ENCODE data around the gene COMMD3.

COMMD3 gene

GRCh38 chr10:22320591-22321155, 4.5 kb downstream of the COMMD3 start, which contains the start of gene BMI1:
Gene BMI1, plus strand, starts transcription at chr10:22321099. Its CDS starts 5,351 bp downstream, at chr10:22326450.
- DNase-seq, result peak in 1 of 2 donors; percentile 77

DNA sequence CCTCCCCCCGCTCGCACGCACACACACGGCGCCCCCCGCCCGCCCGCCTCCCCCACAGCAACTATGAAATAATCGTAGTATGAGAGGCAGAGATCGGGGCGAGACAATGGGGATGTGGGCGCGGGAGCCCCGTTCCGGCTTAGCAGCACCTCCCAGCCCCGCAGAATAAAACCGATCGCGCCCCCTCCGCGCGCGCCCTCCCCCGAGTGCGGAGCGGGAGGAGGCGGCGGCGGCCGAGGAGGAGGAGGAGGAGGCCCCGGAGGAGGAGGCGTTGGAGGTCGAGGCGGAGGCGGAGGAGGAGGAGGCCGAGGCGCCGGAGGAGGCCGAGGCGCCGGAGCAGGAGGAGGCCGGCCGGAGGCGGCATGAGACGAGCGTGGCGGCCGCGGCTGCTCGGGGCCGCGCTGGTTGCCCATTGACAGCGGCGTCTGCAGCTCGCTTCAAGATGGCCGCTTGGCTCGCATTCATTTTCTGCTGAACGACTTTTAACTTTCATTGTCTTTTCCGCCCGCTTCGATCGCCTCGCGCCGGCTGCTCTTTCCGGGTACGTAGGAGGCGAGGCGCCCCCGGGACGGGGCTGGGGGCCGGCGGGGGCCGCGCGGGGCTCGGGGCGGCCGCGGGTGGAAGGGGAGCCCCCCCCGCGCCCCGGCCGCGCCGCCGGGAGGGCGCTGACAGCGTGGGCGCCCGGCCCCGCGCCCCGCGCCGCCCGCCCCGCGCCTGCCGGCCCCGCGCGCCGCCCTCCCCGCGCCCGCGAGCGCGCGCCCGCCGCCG, 5.2 kb downstream of the COMMD3 start:
- peak; percentile 72 to 77 for DNase-seq

GRCh38 chr10:22321924-22322640, 5.9 kb downstream of the COMMD3 start:
- peak in 1 of 2 donors; percentile 27 for DNase-seq

DNA sequence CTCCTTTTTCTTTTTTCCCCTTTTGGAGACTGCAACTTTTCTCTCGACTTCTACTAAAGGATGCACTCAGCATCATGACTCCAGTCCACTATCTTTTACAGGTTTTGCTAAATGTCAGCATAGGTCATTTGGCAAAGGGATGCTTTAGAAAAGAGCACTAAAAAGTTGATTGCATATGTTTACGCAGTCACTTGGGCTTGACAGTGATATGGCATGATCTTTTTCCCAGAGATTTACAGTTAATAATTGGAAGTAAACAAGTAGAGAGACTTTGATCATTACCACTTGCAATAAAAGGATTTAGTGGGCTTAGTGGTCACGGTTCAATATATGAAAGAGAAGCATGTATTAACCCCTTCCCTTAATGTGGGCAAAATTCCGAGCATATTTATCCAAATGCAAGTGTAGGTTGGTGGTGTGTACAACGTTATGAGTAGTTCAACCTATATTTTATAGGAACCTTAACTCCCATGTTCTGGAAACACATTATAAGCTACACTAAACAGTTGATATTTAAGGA, 6.5 kb downstream of the COMMD3 start:
- DNase-seq, result no peak

DNA sequence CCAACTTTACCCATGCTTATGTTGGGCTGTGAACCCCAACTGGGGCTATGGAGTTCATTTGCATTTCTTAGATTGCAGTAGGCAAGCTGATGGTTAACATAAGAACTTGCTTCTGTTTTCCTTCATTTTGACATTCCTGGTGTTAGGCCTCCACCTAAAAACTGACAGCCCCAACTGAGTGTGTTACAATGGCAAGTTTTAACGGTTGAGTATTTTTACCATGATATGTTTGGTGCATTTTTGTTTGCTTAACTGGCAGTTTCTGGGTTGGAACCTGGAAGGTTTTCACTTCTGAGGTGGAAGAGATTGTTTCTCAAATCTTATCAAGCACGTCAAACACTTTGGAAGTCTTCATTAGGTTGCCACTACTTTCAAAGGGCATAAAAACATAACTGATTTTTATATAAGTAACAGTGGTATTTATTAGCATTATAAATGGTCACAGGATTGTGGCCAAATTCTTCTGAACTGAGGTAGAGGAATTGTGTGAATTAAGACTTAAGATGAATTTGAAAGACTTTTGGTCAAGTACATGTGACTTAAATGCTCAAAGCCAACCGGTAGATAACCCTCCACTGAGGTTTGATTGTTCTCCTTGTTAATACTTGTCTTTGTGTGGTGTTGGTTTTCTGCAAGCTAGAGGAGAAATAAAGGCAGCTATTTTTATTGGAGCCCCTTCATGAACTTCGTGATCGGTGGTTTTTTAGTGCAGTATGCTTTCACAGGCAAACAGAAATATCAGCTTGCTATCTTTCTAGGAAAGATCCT, 7.5 kb downstream of the COMMD3 start:
- no peak for DNase-seq

GRCh38 chr10:22324413-22324812, 8.2 kb downstream of the COMMD3 start:
- no peak for DNase-seq

DNA sequence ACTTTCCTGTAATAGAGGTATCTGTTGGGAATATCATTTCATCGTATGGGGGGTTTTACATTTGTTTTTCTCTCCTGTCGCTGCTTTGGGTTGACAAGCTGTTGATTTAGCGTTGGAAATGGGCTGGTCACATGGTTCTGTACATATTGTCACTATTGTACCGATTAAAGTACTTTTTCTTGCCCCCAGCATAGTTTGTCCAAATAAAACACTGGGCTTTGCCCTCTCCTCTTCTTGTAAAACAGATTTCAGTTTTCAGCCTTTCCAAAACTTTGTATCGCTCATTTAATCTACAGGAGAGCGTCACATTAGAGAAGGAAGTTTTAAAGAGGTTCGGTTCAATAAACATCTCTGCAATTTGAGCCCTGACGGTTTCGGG, 8.7 kb downstream of the COMMD3 start:
- no peak for DNase-seq

DNA sequence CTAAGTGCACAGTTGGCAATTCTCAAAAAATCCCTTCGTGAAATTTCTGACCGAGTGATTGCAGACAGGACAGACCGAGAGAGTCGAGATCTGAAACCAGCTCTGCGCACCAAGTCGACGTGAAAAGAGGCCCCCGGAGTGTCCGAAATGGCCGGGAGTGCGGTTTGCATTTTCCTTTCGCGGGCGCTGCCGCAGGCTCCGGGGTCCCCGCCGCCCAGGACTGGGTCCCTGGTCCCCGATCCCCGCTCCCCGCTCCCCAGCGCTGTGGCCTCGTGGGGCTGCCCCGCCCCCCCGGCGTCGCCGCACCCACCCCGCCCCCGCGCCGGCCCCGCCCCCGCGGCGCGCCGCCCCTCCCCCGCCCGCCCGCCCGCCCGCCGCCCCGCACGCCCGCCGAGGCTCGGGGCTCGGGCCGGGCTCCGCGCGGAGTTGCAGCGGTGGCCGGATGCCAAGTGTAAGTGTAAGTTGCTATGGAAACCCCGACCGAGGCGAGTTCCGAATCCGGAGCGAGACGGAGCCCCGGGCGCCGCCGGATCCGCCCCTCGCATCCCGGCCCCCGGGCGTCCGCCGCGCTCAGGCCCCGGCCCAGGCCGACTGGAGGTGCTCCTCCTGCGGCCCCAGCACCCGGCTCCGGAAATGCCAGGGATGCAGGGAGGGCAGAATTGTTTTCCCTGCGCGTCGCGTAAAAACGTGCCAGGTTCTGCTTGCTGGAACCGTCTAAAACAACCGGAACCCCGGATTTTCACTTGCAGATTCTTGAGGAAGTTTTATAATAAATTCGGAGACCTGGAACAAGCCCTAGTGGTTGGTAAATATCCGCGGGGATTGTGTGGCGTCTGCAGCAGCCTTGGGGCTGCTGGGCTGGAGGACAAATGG, 9.3 kb downstream of the COMMD3 start:
- peak; percentile 64 to 71 for DNase-seq

GRCh38 chr10:22326145-22326702, 10.0 kb downstream of the COMMD3 start:
- no peak for DNase-seq

DNA sequence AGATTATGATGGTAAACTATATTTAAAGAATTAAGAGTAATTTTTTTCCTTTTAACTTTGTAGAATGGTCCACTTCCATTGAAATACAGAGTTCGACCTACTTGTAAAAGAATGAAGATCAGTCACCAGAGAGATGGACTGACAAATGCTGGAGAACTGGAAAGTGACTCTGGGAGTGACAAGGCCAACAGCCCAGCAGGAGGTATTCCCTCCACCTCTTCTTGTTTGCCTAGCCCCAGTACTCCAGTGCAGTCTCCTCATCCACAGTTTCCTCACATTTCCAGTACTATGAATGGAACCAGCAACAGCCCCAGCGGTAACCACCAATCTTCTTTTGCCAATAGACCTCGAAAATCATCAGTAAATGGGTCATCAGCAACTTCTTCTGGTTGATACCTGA, 13.0 kb downstream of the COMMD3 start:
- no peak for DNase-seq

DNA sequence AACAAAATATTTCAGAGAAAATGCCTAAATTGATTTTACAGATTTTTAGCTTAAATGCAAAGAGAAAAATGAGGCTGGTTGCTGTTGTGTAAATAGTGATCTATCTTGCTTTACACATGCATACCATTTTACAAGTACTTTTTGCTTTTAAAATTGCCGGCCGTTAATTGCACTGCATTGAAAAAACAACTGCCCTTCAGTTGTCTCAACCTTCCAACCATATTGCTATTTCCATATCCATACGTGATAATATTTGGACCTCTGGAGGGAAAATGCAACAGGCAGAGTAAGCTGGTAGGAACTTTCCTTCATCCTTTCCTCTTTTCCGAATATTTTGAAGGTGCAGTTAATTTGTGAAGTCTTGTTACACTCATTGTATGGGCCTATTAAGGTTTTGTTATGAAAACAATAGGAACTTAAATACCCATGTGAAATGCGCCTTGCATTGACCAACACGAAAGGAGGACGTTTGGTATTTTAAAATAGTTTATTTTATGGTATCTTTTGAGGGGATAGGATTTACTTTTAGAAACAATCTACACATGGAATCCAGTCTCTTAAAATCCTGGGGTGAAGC, 16.0 kb downstream of the COMMD3 start:
- DNase-seq, result no peak

GRCh38 chr10:22333167-22333974, 17.2 kb downstream of the COMMD3 start:
- DNase-seq, result no peak

DNA sequence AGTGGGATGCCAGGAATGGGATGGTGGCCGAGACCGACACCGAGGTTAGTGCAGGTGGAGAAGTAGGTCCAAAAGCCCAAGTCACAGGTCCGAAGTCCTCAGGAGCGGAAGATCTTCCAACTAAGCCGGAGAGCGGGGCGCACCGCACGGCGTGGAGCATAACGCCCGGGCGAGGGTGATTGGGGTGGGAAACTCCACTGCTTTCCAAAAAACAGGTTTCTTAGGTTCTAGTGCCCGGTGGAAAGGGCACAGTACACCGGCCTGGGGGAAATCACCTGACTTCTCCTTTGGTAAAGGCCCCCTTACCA, 17.7 kb downstream of the COMMD3 start:
- no peak for DNase-seq

DNA sequence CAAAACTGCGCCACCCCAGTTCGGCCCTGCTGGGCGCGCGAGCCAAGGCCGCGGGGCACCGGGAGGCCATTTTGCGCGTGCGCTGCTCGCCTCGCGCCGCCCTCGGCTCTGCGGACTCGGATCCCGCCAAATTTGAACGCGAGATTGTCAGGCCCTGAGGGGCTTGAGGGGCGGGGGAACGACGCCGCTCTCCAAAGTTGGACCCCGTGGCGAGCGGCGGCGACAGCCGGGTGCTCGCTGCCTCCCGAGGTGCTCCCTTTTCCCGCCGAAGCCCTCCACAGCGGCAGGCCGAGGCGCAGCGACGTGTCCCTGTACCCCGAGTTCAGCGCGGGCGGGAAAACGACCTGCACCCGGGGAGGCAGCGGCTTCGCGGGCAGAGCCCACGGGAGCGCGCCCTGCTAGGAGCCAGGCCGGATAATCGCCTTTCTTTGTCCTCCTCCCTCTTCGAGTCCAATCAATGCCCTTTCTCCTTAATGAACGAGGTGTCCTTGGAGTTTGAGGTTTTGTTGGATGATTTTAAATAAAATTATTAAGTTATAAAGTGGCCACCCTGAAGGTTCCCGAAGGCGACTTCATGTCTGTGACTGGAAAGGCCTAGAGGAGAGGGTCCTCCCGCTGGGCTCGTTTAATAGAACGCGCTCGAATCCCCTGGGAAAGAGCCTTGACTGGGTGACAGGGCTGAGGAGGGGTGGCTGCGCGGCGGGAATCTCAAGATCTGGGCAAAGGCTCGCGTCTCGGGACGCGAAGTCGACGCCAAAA, 18.4 kb downstream of the COMMD3 start:
- DNase-seq, result no peak

DNA sequence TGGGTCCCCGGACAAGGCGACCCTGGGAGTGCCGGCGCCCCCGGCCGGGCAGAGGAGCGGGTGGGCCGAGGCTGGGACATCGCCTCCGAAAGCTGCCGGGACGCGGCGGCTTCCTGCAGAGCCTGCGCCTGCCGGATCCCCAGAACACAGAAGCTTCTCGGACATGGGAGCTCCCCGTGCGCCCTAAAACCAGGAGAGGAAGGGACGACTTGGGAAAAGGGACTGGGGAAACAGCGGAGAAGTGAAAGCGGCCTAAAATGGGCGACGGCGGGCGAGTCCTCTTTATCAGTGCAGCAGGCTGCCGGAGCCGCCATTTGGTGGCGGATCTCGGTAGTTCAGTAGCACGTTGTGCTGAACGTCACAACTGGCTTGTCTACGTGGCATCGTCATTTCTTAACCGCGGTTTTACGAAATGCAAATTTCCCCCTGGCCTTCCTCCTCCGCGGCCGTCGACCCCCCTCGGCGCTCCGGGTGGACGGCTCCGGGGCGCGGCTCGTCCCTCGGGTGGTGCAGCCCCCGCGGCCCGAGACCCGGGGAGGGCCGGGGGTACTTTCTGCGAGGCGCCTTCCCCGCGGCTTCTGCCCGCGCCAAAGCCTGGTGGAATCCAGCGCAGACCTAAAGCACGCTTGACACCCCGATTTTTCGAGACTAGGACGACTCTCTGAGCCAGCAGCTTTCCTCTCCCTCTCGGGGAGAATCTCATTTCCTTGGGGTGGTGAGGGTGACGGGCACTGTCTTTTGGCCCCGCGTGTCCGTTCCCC, 19.2 kb downstream of the COMMD3 start:
- DNase-seq, result peak; percentile 56 to 67

DNA sequence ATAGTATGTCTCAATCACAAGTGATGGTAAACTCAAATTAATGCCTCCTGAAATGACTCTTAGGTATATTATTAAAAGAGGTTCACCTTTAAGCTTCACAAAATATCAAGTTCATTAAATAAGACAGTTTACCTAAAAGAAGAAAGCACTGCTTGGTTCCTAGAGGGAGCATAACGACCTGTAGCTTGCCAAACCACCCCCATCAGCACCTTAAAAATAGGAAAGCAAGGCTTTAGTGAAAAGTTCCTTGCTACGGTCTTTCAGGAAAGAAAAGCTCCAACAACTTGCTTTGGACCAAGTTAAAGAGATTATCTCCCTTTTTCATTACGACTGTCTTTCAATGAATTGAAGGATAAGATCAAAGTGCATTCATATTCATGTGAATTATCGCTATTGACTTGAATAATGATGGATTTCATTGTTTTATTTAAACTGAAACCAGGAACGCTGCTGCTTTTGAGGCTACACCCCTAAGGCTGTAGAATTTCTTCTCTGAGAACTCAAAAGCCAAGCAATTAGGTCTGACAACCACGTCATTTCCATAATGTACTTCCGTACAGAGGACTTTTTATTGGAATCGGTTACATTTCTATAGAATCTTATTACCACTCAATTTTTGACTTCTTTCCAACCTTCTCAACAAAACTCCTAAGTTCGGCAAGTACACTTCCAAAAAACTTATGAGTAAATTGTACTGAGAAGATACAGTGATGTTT, 22.2 kb downstream of the COMMD3 start:
- DNase-seq, result no peak

DNA sequence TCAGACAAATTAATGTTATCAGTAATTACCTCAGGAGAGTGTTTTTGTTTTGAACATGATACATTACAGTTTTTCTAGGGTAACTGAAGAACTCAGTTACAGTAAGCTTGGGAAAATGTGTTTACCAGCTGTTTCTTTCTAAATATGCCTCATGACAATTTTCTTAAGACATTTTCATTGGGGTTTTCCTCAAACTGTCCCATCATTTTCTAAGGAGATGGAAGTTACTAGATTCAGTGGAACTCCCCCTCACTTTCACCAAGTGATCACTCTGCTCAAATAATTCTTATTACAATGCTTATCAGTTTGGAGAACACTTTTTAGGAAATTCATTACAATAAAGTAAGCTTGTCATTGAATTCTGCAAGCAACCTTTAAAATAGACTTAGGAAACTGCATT, 22.7 kb downstream of the COMMD3 start:
- no peak for DNase-seq

DNA sequence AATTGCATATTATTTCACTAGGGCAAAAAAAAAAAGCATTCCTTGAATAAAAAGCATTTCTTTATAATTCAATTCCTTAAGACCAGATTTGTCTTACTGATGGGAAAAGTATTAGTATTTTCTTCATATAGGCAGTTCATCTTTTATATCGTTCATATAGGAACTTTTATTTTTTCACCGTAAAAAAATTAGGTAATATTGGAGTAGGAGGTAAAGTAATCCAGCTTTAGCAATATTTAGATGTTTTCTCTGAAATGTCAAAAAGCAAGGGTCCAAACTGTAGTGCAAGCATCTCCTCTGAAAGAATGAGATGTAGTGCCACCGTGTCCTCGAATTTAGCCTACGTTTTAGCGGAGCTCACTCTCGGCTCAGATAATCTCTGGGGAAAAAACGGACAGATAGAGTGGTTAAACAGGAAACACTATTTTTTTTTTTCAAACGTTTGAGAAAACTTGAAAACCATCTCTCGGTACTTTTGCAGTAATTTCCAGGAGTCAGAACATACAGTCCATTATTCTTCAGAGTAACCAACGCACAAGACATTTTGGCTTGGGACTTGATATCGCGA, 23.7 kb downstream of the COMMD3 start:
- no peak for DNase-seq

All from activated CD4-positive, alpha-beta T cell treated with anti-CD3 and anti-CD28 coated beads for 4 hours (primary cell).